HG03521 (cell line): ENCODE results near the gene ARSG.
"Not testable (repeated sequence)": the region's sequence is repeated elsewhere in the genome, so short reads cannot be mapped to it uniquely, and the experiment has no call there.

Source experiments
- ATAC-seq: cut with Tn5 transposase; IDR thresholded peaks from one replicate; pipeline ENCODE4 v1.9.1; 2021; ENCODE audit warnings: mild to moderate bottlenecking, moderate library complexity; ENCODE audit not compliant: unreplicated experiment

Gene ARSG

GRCh38 chr17:68365469-68365868 lies 74.2 kb downstream of the ARSG start:
- no peak for ATAC-seq

GRCh38 chr17:68368387-68368786 lies 77.1 kb downstream of the ARSG start:
- no peak for ATAC-seq

- ATAC-seq: no peak
Measured at GRCh38 chr17:68375566-68375965, 84.3 kb downstream of the ARSG start.

- not testable (repeated sequence) for ATAC-seq
Measured at GRCh38 chr17:68376178-68376577, 84.9 kb downstream of the ARSG start.

GRCh38 chr17:68377771-68378267 lies 86.5 kb downstream of the ARSG start:
- ATAC-seq: no peak

GRCh38 chr17:68378268-68379176 lies 87.2 kb downstream of the ARSG start:
- ATAC-seq: no peak

- ATAC-seq: no peak
Measured at GRCh38 chr17:68379177-68379510, 87.8 kb downstream of the ARSG start.

GRCh38 chr17:68379692-68380677 lies 88.7 kb downstream of the ARSG start:
- ATAC-seq: no peak

- ATAC-seq: no peak
Measured at GRCh38 chr17:68381076-68381900, 90.0 kb downstream of the ARSG start.

- ATAC-seq: no peak
Measured at GRCh38 chr17:68382582-68383085, 91.3 kb downstream of the ARSG start.

- ATAC-seq: no peak
Measured at GRCh38 chr17:68383120-68383442, 91.8 kb downstream of the ARSG start.

- no peak for ATAC-seq
Measured at GRCh38 chr17:68383443-68384321, 92.4 kb downstream of the ARSG start.

GRCh38 chr17:68384471-68384870 lies 93.2 kb downstream of the ARSG start:
- no peak for ATAC-seq

GRCh38 chr17:68384941-68385340 lies 93.6 kb downstream of the ARSG start:
- no peak for ATAC-seq

- ATAC-seq: no peak
Measured at GRCh38 chr17:68385490-68386215, 94.4 kb downstream of the ARSG start.

- ATAC-seq: no peak
Measured at GRCh38 chr17:68387435-68388218, 96.3 kb downstream of the ARSG start.

GRCh38 chr17:68389041-68389440 lies 97.7 kb downstream of the ARSG start:
- ATAC-seq: no peak

GRCh38 chr17:68390888-68391545 lies 99.7 kb downstream of the ARSG start:
- no peak for ATAC-seq
